ENCODE results near the gene MRPL14. TPM values are rescaled to one million over a fixed set of nuclear protein-coding genes. Genes with fewer than 3 reads are reported as not detected.

Gene MRPL14
- total and polyA plus RNA-seq, 9 of the 15 experiments (the other 6 are each of a cell fraction or from before 2014, with no cell fraction given), result 126 to 424 (median 165) TPM

DNA sequence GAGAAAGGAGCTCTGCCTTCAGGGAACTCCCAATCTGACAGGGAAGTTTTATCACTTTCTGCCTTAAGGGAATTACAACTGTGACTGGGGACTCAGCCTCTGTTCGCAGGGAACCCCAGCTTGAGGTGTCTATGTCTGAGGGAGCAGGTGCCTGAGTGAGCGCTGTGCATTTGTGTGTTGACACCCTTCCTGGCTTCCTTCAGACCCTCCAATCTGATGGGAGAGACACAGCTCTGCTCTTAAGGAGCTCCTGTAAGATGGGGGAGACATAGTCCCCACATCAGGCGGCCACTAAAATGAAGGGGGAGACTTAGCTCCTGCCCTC, 62.3 kb downstream of the MRPL14 start (continued):
- TF ChIP-seq, protein P1, sequence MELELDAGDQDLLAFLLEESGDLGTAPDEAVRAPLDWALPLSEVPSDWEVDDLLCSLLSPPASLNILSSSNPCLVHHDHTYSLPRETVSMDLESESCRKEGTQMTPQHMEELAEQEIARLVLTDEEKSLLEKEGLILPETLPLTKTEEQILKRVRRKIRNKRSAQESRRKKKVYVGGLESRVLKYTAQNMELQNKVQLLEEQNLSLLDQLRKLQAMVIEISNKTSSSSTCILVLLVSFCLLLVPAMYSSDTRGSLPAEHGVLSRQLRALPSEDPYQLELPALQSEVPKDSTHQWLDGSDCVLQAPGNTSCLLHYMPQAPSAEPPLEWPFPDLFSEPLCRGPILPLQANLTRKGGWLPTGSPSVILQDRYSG (tag; conservative IDR thresholded peaks at IDR 0.05; ENCODE audit: low read depth), result 0 out of 2 replicates have a peak, but pooled peaks have one; percentile 14
- TF ChIP-seq KAT7 (CRISPR knock-in tag; IDR thresholded peaks at IDR 0.05; ENCODE audit: borderline replicate concordance), result 0 out of 2 replicates have a peak, but pooled peaks have one; percentile 5
- no peak for TF ChIP-seq TCF3 (CRISPR knock-in tag; IDR thresholded peaks at IDR 0.05)
- TF ChIP-seq, protein P2, sequence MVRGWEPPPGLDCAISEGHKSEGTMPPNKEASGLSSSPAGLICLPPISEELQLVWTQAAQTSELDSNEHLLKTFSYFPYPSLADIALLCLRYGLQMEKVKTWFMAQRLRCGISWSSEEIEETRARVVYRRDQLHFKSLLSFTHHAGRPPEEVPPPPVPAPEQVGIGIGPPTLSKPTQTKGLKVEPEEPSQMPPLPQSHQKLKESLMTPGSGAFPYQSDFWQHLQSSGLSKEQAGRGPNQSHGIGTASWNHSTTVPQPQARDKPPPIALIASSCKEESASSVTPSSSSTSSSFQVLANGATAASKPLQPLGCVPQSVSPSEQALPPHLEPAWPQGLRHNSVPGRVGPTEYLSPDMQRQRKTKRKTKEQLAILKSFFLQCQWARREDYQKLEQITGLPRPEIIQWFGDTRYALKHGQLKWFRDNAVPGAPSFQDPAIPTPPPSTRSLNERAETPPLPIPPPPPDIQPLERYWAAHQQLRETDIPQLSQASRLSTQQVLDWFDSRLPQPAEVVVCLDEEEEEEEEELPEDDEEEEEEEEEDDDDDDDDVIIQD (CRISPR knock-in tag; IDR thresholded peaks at IDR 0.05), result no peak
- TF ChIP-seq DDX20 (tag; IDR thresholded peaks at IDR 0.05; ENCODE audit: low read depth), result no peak
- TF ChIP-seq HDGF (IDR thresholded peaks at IDR 0.05), result no peak
- no peak for TF ChIP-seq TEAD4 (IDR thresholded peaks at IDR 0.05; ENCODE audit: low read length)
- no peak for TF ChIP-seq TEAD4 (CRISPR knock-in tag; IDR thresholded peaks at IDR 0.05; ENCODE audit: borderline replicate concordance)
- no peak for TF ChIP-seq SIN3B (IDR thresholded peaks at IDR 0.05; ENCODE audit: low read depth)
- no peak for TF ChIP-seq HDAC8 (tag; IDR thresholded peaks at IDR 0.05)
- TF ChIP-seq, protein P3, sequence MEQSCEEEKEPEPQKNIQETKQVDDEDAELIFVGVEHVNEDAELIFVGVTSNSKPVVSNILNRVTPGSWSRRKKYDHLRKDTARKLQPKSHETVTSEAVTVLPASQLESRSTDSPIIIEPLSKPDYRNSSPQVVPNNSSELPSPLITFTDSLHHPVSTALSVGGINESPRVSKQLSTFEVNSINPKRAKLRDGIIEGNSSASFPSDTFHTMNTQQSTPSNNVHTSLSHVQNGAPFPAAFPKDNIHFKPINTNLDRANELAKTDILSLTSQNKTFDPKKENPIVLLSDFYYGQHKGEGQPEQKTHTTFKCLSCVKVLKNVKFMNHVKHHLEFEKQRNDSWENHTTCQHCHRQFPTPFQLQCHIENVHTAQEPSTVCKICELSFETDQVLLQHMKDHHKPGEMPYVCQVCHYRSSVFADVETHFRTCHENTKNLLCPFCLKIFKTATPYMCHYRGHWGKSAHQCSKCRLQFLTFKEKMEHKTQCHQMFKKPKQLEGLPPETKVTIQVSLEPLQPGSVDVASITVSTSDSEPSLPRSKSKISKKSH (CRISPR knock-in tag; IDR thresholded peaks at IDR 0.05), result peak; percentile 77; the same call in 1 of the 2 replicates
- 0 out of 2 replicates have a peak, but pooled peaks have one; percentile 1 for TF ChIP-seq RFX5 (IDR thresholded peaks at IDR 0.05; ENCODE audit: low read depth, low read length)
- 0 out of 2 replicates have a peak, but pooled peaks have one; percentile 36 for TF ChIP-seq ZNF561 (CRISPR knock-in tag; conservative IDR thresholded peaks at IDR 0.05)
- TF ChIP-seq, protein P4, sequence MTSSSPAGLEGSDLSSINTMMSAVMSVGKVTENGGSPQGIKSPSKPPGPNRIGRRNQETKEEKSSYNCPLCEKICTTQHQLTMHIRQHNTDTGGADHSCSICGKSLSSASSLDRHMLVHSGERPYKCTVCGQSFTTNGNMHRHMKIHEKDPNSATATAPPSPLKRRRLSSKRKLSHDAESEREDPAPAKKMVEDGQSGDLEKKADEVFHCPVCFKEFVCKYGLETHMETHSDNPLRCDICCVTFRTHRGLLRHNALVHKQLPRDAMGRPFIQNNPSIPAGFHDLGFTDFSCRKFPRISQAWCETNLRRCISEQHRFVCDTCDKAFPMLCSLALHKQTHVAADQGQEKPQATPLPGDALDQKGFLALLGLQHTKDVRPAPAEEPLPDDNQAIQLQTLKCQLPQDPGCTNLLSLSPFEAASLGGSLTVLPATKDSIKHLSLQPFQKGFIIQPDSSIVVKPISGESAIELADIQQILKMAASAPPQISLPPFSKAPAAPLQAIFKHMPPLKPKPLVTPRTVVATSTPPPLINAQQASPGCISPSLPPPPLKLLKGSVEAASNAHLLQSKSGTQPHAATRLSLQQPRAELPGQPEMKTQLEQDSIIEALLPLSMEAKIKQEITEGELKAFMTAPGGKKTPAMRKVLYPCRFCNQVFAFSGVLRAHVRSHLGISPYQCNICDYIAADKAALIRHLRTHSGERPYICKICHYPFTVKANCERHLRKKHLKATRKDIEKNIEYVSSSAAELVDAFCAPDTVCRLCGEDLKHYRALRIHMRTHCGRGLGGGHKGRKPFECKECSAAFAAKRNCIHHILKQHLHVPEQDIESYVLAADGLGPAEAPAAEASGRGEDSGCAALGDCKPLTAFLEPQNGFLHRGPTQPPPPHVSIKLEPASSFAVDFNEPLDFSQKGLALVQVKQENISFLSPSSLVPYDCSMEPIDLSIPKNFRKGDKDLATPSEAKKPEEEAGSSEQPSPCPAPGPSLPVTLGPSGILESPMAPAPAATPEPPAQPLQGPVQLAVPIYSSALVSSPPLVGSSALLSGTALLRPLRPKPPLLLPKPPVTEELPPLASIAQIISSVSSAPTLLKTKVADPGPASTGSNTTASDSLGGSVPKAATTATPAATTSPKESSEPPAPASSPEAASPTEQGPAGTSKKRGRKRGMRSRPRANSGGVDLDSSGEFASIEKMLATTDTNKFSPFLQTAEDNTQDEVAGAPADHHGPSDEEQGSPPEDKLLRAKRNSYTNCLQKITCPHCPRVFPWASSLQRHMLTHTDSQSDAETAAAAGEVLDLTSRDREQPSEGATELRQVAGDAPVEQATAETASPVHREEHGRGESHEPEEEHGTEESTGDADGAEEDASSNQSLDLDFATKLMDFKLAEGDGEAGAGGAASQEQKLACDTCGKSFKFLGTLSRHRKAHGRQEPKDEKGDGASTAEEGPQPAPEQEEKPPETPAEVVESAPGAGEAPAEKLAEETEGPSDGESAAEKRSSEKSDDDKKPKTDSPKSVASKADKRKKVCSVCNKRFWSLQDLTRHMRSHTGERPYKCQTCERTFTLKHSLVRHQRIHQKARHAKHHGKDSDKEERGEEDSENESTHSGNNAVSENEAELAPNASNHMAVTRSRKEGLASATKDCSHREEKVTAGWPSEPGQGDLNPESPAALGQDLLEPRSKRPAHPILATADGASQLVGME (CRISPR knock-in tag; IDR thresholded peaks at IDR 0.05), result peak; percentile 14; the same call in 1 of the 2 replicates
- peak; percentile 5; the same call in 1 of the 2 replicates for TF ChIP-seq SREBF1 (IDR thresholded peaks at IDR 0.05; ENCODE audit: borderline replicate concordance, low read depth, low read length)
- 0 out of 2 replicates have a peak, but pooled peaks have one; percentile 12 for TF ChIP-seq ZKSCAN8 (CRISPR knock-in tag; IDR thresholded peaks at IDR 0.05)
- TF ChIP-seq, protein P5, sequence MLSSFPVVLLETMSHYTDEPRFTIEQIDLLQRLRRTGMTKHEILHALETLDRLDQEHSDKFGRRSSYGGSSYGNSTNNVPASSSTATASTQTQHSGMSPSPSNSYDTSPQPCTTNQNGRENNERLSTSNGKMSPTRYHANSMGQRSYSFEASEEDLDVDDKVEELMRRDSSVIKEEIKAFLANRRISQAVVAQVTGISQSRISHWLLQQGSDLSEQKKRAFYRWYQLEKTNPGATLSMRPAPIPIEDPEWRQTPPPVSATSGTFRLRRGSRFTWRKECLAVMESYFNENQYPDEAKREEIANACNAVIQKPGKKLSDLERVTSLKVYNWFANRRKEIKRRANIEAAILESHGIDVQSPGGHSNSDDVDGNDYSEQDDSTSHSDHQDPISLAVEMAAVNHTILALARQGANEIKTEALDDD (IDR thresholded peaks at IDR 0.05), result no peak
- no peak for TF ChIP-seq MXI1 (IDR thresholded peaks at IDR 0.05; ENCODE audit: low read depth, low read length)

All from K562 (cell line).